Loucy (cell line): ENCODE data around the gene SETBP1.

Experiments
- H2AFZ ChIP-seq: fragments of 200-600 bp; sonication (generic); 2 replicates; pipeline ENCODE4 v1.6.0; 2016; ENCODE audit warnings: antibody characterized with exemption, mild to moderate bottlenecking, low read length, moderate library complexity
- H3F3A ChIP-seq: fragments of 200-600 bp; 2 replicates; pipeline ENCODE4 v1.6.0; 2016; ENCODE audit warnings: antibody characterized with exemption, low read depth, mild to moderate bottlenecking
- H3K27me3 ChIP-seq: fragments of 200-600 bp; sonication (generic); 2 replicates; pipeline ENCODE4 v1.6.1; 2014; ENCODE audit warnings: low read length, mild to moderate bottlenecking; ENCODE audit not compliant: insufficient read depth, poor library complexity, severe bottlenecking
- H3K36me3 ChIP-seq: fragments of 200-600 bp; sonication (generic); 2 replicates; pipeline ENCODE4 v1.6.1; 2016; ENCODE audit warnings: low read length; ENCODE audit not compliant: insufficient read depth
- H3K4me1 ChIP-seq: fragments of 200-600 bp; sonication (generic); 2 replicates; pipeline ENCODE4 v1.5.1; 2014; ENCODE audit warnings: low read length, mild to moderate bottlenecking; ENCODE audit not compliant: insufficient read depth, poor library complexity, severe bottlenecking
- H3K4me2 ChIP-seq: fragments of 200-600 bp; sonication (generic); 2 replicates; pipeline ENCODE4 v1.6.0; 2014; ENCODE audit warnings: antibody characterized with exemption, low read length, low read depth, mild to moderate bottlenecking; ENCODE audit not compliant: poor library complexity, severe bottlenecking
- H3K4me3 ChIP-seq: fragments of 200-600 bp; sonication (generic); 2 replicates; pipeline ENCODE4 v1.5.1; 2014; ENCODE audit warnings: low read length, mild to moderate bottlenecking, mixed read lengths; ENCODE audit not compliant: poor library complexity, severe bottlenecking
- H3K79me2 ChIP-seq: fragments of 200-600 bp; sonication (generic); 2 replicates; pipeline ENCODE4 v1.6.1; 2014; ENCODE audit warnings: low read length; ENCODE audit not compliant: insufficient read depth
- H3K9ac ChIP-seq: fragments of 200-600 bp; sonication (generic); 2 replicates; pipeline ENCODE4 v1.6.0; 2014; ENCODE audit warnings: mild to moderate bottlenecking, low read depth, low read length, moderate library complexity; ENCODE audit not compliant: poor library complexity, severe bottlenecking
- H3K9me2 ChIP-seq: fragments of 200-600 bp; sonication (generic); replicated peaks from 2 replicates; pipeline ENCODE4 v1.6.1; 2016; ENCODE audit warnings: low read depth, low read length, mixed read lengths
- H3K9me3 ChIP-seq: fragments of 200-600 bp; sonication (generic); 2 replicates; pipeline ENCODE4 v1.6.1; 2014; ENCODE audit warnings: mild to moderate bottlenecking, antibody characterized with exemption, low read length, low read depth; ENCODE audit not compliant: insufficient read depth
- H4K20me1 ChIP-seq: fragments of 200-600 bp; sonication (generic); 2 replicates; pipeline ENCODE4 v1.6.0; 2014; ENCODE audit warnings: antibody characterized with exemption, low read length, mild to moderate bottlenecking; ENCODE audit not compliant: insufficient read depth, poor library complexity, severe bottlenecking
- EZH2phosphoT487 ChIP-seq: fragments of 200-600 bp; IDR thresholded peaks from 2 replicates; pipeline ENCODE4 v1.6.1; 2018; ENCODE audit warnings: antibody characterized with exemption, mild to moderate bottlenecking, moderate library complexity, borderline replicate concordance
- TF ChIP-seq, protein P1 (sequence below): fragments of 200-600 bp; sonication (generic); conservative IDR thresholded peaks from 2 replicates; pipeline ENCODE4 v1.5.1; 2014; ENCODE audit warnings: mild to moderate bottlenecking, antibody characterized with exemption, low read length

The SETBP1 gene

DNA sequence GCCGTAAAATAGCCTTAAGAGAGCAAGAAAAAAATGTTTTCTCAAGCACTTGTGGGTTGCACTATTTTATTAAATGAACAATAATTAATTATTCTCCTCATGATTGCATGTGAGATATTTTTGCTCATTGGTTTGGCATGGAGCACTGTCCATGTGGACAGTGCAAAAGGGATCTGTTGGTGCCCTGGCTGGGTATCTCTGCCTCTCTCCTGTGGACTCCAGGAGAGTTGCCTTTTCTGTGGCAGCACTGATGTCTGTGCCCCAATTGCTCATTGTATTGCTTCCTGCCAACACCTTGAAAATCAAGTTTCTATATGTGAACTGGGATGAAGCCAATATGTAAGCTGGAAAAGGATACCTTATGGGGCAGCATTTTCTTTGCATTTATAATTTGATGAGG is 131.7 kb downstream of the SETBP1 start:
- Histone ChIP-seq H3K9me3 (no peaks in the 10 kb centered on the region), H3K4me1 (peaks cover 13% of the 10 kb centered on the region), H3K4me3 (no peak overlapping the region), H3F3A (no peaks in the 10 kb centered on the region), H3K4me2 (no peak overlapping the region), H2AFZ (no peak overlapping the region), H3K36me3 (peaks cover 18% of the 10 kb centered on the region; the same call in 1 of the 2 replicates), H3K79me2 (no peaks in the 10 kb centered on the region), H3K9ac (no peak overlapping the region), H3K27me3 (no peaks in the 10 kb centered on the region), H3K9me2 (no peaks in the 10 kb centered on the region), H4K20me1 (no peaks in the 10 kb centered on the region)
- TF ChIP-seq, protein P1, sequence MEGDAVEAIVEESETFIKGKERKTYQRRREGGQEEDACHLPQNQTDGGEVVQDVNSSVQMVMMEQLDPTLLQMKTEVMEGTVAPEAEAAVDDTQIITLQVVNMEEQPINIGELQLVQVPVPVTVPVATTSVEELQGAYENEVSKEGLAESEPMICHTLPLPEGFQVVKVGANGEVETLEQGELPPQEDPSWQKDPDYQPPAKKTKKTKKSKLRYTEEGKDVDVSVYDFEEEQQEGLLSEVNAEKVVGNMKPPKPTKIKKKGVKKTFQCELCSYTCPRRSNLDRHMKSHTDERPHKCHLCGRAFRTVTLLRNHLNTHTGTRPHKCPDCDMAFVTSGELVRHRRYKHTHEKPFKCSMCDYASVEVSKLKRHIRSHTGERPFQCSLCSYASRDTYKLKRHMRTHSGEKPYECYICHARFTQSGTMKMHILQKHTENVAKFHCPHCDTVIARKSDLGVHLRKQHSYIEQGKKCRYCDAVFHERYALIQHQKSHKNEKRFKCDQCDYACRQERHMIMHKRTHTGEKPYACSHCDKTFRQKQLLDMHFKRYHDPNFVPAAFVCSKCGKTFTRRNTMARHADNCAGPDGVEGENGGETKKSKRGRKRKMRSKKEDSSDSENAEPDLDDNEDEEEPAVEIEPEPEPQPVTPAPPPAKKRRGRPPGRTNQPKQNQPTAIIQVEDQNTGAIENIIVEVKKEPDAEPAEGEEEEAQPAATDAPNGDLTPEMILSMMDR: no peak

GRCh38 chr18:44813586-44813985 is 132.9 kb downstream of the SETBP1 start:
- Histone ChIP-seq H3K9me3 (no peaks in the 10 kb centered on the region), H3K36me3 (peaks cover 18% of the 10 kb centered on the region; the same call in 1 of the 2 replicates), H4K20me1 (no peaks in the 10 kb centered on the region), H3K4me1 (peaks cover 2% of the 10 kb centered on the region), H3K4me3 (no peak overlapping the region), H3F3A (no peaks in the 10 kb centered on the region), H3K9ac (no peak overlapping the region), H3K9me2 (no peaks in the 10 kb centered on the region), H3K79me2 (no peaks in the 10 kb centered on the region), H2AFZ (no peak overlapping the region), H3K27me3 (no peaks in the 10 kb centered on the region), H3K4me2 (no peak overlapping the region)
- no peak for TF ChIP-seq EZH2phosphoT487
- TF ChIP-seq, protein P1: no peak

GRCh38 chr18:44815108-44815507 is 134.4 kb downstream of the SETBP1 start:
- H3K27me3 ChIP-seq: no peaks in the 10 kb centered on the region
- H3K36me3 ChIP-seq: peaks cover 18% of the 10 kb centered on the region; the same call in 1 of the 2 replicates
- H2AFZ ChIP-seq: no peak overlapping the region
- H4K20me1 ChIP-seq: no peaks in the 10 kb centered on the region
- TF ChIP-seq, protein P1: no peak
- TF ChIP-seq EZH2phosphoT487: no peak
- H3K9ac ChIP-seq: no peak overlapping the region
- H3K9me3 ChIP-seq: no peaks in the 10 kb centered on the region
- H3K9me2 ChIP-seq: no peaks in the 10 kb centered on the region
- H3K4me2 ChIP-seq: no peak overlapping the region
- no peaks in the 10 kb centered on the region for H3K4me1 ChIP-seq
- no peaks in the 10 kb centered on the region for H3K79me2 ChIP-seq
- H3F3A ChIP-seq: no peaks in the 10 kb centered on the region
- H3K4me3 ChIP-seq: no peak overlapping the region
